GM12878 (cell line): ENCODE measurements around the gene MAD2L1BP. TPM values are rescaled to one million over a fixed set of nuclear protein-coding genes. Genes with fewer than 3 reads are reported as not detected.

ENCODE experiments used
- ATAC-seq: fragments of 200-7000 bp; cut with Tn5 transposase; 3 replicates; pipeline ENCODE4 v1.9.1; 2020; ENCODE audit warnings: mild to moderate bottlenecking, moderate library complexity
- Bru-seq: library from RNA; stranded (reverse); fragments of 400-500 nt; gene quantifications from one replicate; lab custom pipeline; 2021; lab: Mats Ljungman, UMichigan
- BruChase-seq, 2 experiments: library from RNA; stranded (reverse); fragments of 400-500 nt; gene quantifications; one replicate each; lab custom pipeline; 2021; lab: Mats Ljungman, UMichigan
- BruUV-seq: library from RNA; stranded (reverse); fragments of 400-500 nt; replicated peaks from 2 replicates; lab custom pipeline; 2021; lab: Mats Ljungman, UMichigan
- CTCF ChIA-PET: fragments of 300-600 bp; sonication (Branson Sonifier 250); formaldehyde crosslinking; extraction: SDS; loops from one replicate; lab custom pipeline; 2021; ENCODE audit warnings: inconsistent platforms; lab: Yijun Ruan, JAX
- POLR2A ChIA-PET: fragments of 350-600 bp; formaldehyde crosslinking; extraction: SDS; loops from one replicate; lab custom pipeline; 2021; ENCODE audit warnings: inconsistent platforms; lab: Charles Lee
- RAD21 ChIA-PET: fragments of 300-600 bp; sonication (Branson Sonifier 250); formaldehyde crosslinking; loops from one replicate; lab custom pipeline; 2023; ENCODE audit warnings: antibody characterized with exemption; ENCODE audit not compliant: unreplicated experiment; lab: Charles Lee
- SMC1A ChIA-PET: fragments of 300-600 bp; sonication (Branson Sonifier 250); formaldehyde crosslinking; loops from one replicate; lab custom pipeline; 2023; ENCODE audit not compliant: unreplicated experiment, uncharacterized antibody; lab: Charles Lee
- DNase-seq: peaks from one replicate; pipeline ENCODE4 v3.0.0-alpha.2; 2011; ENCODE audit warnings: low read depth, low spot score
- FAIRE-seq: peaks from 3 replicates; lab custom pipeline; 2011; peaks lifted over from hg19 to GRCh38; lab: Jason Lieb, UNC
- H2AFZ ChIP-seq: 2 replicates; pipeline ENCODE4 v1.6.0; 2011; ENCODE audit warnings: low read depth, low read length, control low read depth; ENCODE audit not compliant: control insufficient read depth
- H3K27ac ChIP-seq: 2 replicates; pipeline ENCODE4 v1.5.1; 2011; ENCODE audit warnings: control low read depth; ENCODE audit not compliant: control insufficient read depth, insufficient read depth
- H3K27me3 ChIP-seq, 2 experiments: replicated peaks in 1 of 2; 2 replicates each; pipeline versions ENCODE4 v1.6.0 to v1.6.1; 2011; ENCODE audit warnings: low read length in 1 of 2; ENCODE audit not compliant: control insufficient read depth in 2 of 2, insufficient read depth in 2 of 2
- H3K36me3 ChIP-seq, 2 experiments: 2 replicates each; pipeline ENCODE4 v1.5.1; 2011; ENCODE audit warnings: low read length in 1 of 2; ENCODE audit not compliant: control insufficient read depth in 2 of 2, insufficient read depth in 2 of 2
- H3K4me1 ChIP-seq: 2 replicates; pipeline ENCODE4 v1.6.1; 2011; ENCODE audit warnings: mild to moderate bottlenecking, low read length, moderate library complexity, mixed read lengths; ENCODE audit not compliant: control insufficient read depth, insufficient read depth
- H3K4me2 ChIP-seq: 2 replicates; pipeline ENCODE4 v1.6.0; 2011; ENCODE audit warnings: control low read depth; ENCODE audit not compliant: control insufficient read depth, insufficient read depth
- H3K4me3 ChIP-seq: fragments of 200-600 bp; sonication (generic); 2 replicates; pipeline ENCODE4 v1.5.1; 2016
- H3K79me2 ChIP-seq: 2 replicates; pipeline ENCODE4 v1.6.0; 2011; ENCODE audit warnings: low read length; ENCODE audit not compliant: control insufficient read depth, insufficient read depth
- H3K9ac ChIP-seq: 2 replicates; pipeline ENCODE4 v1.8.0; 2011; ENCODE audit warnings: low read length, control low read depth, mixed read lengths; ENCODE audit not compliant: control insufficient read depth, insufficient read depth
- H3K9me3 ChIP-seq: replicated peaks from 3 replicates; pipeline ENCODE4 v1.5.1; 2011; ENCODE audit warnings: mild to moderate bottlenecking, low read length; ENCODE audit not compliant: control insufficient read depth, insufficient read depth
- H4K20me1 ChIP-seq: 2 replicates; pipeline ENCODE4 v1.6.0; 2011; ENCODE audit not compliant: control insufficient read depth, insufficient read depth
- EP300 ChIP-seq, 2 experiments: fragments of 150-350 bp in 1 of 2; IDR thresholded peaks; 2 replicates each; pipeline ENCODE4 v1.6.1; 2011 to 2012; ENCODE audit warnings: low read depth in 2 of 2, low read length in 2 of 2, borderline replicate concordance in 1 of 2, improper control_type of control experiment in 1 of 2, inconsistent platforms in 1 of 2; ENCODE audit not compliant: control insufficient read depth in 1 of 2
- EZH2 ChIP-seq: IDR thresholded peaks from 2 replicates; pipeline ENCODE4 v1.6.1; 2012; ENCODE audit warnings: low read depth, mild to moderate bottlenecking, control low read depth, inconsistent platforms, low read length, borderline replicate concordance; ENCODE audit not compliant: control insufficient read depth
- IKZF2 ChIP-seq, 2 experiments: fragments of 450-650 bp; IDR thresholded peaks; 2 replicates each; pipeline ENCODE4 v1.6.1; 2017; ENCODE audit warnings: mild to moderate bottlenecking in 2 of 2, moderate library complexity in 2 of 2
- PML ChIP-seq: IDR thresholded peaks from 2 replicates; pipeline ENCODE4 v1.6.1; 2012; ENCODE audit warnings: low read length, inconsistent platforms
- RBBP5 ChIP-seq: fragments of 200-600 bp; sonication (generic); conservative IDR thresholded peaks from 2 replicates; pipeline ENCODE4 v1.6.1; 2016
- WGBS: methylation state at CpG from one replicate; pipeline ENCODE4 v1.1.6; 2016; ENCODE audit warnings: low lambda C conversion rate; ENCODE audit not compliant: insufficient replicate concordance, insufficient coverage; ENCODE audit errors: missing lambda C conversion rate; 5-methylcytosine and 5-hydroxymethylcytosine counted together
- in situ Hi-C: fragments of 300-500 bp; cut with MboI; formaldehyde crosslinking; loops from 9 replicates; pipeline ENCODE4 v1.14.3; 2018; ENCODE audit warnings: mixed read lengths
- intact Hi-C: fragments of 100-400 bp; cut with micrococcal nuclease; formaldehyde crosslinking; loops from one replicate; pipeline ENCODE4 v1.14.2; 2022; ENCODE audit not compliant: unreplicated experiment
- long read RNA-seq, 2 experiments: library from polyadenylated mRNA; unstranded; transcript quantifications; one replicate each; pipeline ENCODE4 v2.0.0, GENCODE V29; 2019 to 2020
- polyA minus RNA-seq, 3 experiments: library from RNA; depleted of rRNA, polyadenylated mRNA; stranded (reverse); fragments of >200 nt; gene quantifications; 2 replicates each; pipeline ENCODE4 v1.2.3, GENCODE V29; 2011
- polyA plus RNA-seq, 11 experiments: library from polyadenylated mRNA; depleted of rRNA in 4 of 11; unstranded in 6 of 11; stranded (reverse) in 5 of 11; fragments of >200 nt; fragmentation: Nextera tagmentation in 4 of 11; fragmentation: Illumina TruSeq in 1 of 11; extraction: Ambion mirVana in 4 of 11; extraction: Trizol in 1 of 11; gene quantifications; 1 replicate in 1 of 11; 2 replicates in 10 of 11; pipeline versions ENCODE4 v1.2.1 to v1.2.3, GENCODE V29; 2011 to 2016; ENCODE audit warnings: inconsistent platforms in 2 of 11, missing spikeins in 2 of 11, low read depth in 1 of 11
- total RNA-seq, 4 experiments: library from RNA; depleted of rRNA in 3 of 4; stranded (reverse); fragments of >200 nt in 3 of 4; fragmentation: Illumina TruSeq in 1 of 4; extraction: Trizol in 1 of 4; gene quantifications; 2 replicates each; pipeline versions ENCODE4 v1.2.1 to v1.2.3, GENCODE V29; 2013 to 2021
- TF ChIP-seq, protein P1 (sequence below): fragments of 450-650 bp; conservative IDR thresholded peaks from 2 replicates; pipeline ENCODE4 v1.6.1; 2017; ENCODE audit warnings: mild to moderate bottlenecking, moderate library complexity
- TF ChIP-seq, protein P2 (sequence below): fragments of 450-650 bp; IDR thresholded peaks from 2 replicates; pipeline ENCODE4 v1.6.1; 2017; ENCODE audit warnings: antibody characterized with exemption, mild to moderate bottlenecking, moderate library complexity
- TF ChIP-seq, protein P3 (sequence below): IDR thresholded peaks from 2 replicates; pipeline ENCODE4 v1.6.1; 2012; ENCODE audit warnings: low read depth, low read length, improper control_type of control experiment

MAD2L1BP gene, protein sequence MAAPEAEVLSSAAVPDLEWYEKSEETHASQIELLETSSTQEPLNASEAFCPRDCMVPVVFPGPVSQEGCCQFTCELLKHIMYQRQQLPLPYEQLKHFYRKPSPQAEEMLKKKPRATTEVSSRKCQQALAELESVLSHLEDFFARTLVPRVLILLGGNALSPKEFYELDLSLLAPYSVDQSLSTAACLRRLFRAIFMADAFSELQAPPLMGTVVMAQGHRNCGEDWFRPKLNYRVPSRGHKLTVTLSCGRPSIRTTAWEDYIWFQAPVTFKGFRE
- total RNA-seq (2013; cell fraction: nucleolus; rRNA removed): 25.1 and 35.1 TPM in 2 replicates
- total RNA-seq (2014; rRNA removed) (50.2 and 52.5 TPM in 2 replicates), total RNA-seq (2014; rRNA removed; fragmentation: Illumina TruSeq; extraction: Trizol) (37.4 and 43.8 TPM in 2 replicates), total RNA-seq (2021) (33.6 and 39.2 TPM in 2 replicates), polyA plus RNA-seq (2011; rRNA removed) (53.1 and 69.4 TPM in 2 replicates), polyA plus RNA-seq (2014; fragmentation: Illumina TruSeq; extraction: Trizol) (51.4 and 61.2 TPM in 2 replicates), polyA plus RNA-seq (2014; fragmentation: Nextera tagmentation; extraction: Ambion mirVana) (100 to 1,000 TPM in 1 of 2 experiments, 10 to 100 TPM in 1; 96.4 to 155 TPM), polyA plus RNA-seq (2014; rRNA removed) (49.1 and 50.1 TPM in 2 replicates), polyA plus RNA-seq (2016; fragmentation: Nextera tagmentation; extraction: Ambion mirVana) (10 to 100 TPM; 59.3 to 61.6 TPM), polyA minus RNA-seq (2011; rRNA and poly(A)+ RNA removed) (52.7 and 82.4 TPM in 2 replicates), Bru-seq, nascent RNA (percentile 71 among the genes with signal in this experiment), BruChase-seq, experiment 1, labeled RNA remaining after a 6-hour chase (percentile 63 among the genes with signal in this experiment), BruChase-seq, experiment 2, labeled RNA remaining after a 2-hour chase (percentile 74 among the genes with signal in this experiment)
- polyA plus RNA-seq (2011; ENCODE audit: low read depth): 26.0 TPM
- polyA plus RNA-seq (2011; cell fraction: cytosol; rRNA removed): 96.6 and 115 TPM in 2 replicates
- polyA plus RNA-seq (2011; cell fraction: nucleus; rRNA removed): 43.7 and 45.4 TPM in 2 replicates
- 22.6 and 29.3 TPM in 2 replicates for polyA plus RNA-seq (2012)
- 17.9 and 18.9 TPM in 2 replicates for polyA minus RNA-seq (2011; cell fraction: cytosol; rRNA and poly(A)+ RNA removed)
- polyA minus RNA-seq (2011; cell fraction: nucleus; rRNA and poly(A)+ RNA removed): 13.3 and 17.3 TPM in 2 replicates
- long read RNA-seq, experiment 1, transcript MAD2L1BP-201 (3 exons, 1,301 nt): major isoform, 42 of 48 reads
- long read RNA-seq, experiment 1, partial matches to known transcripts: 2 of 48 reads
- long read RNA-seq, experiment 1, other reads (novel, unspliced or antisense): 4 of 48 reads
- long read RNA-seq, experiment 2, transcript MAD2L1BP-201 (3 exons, 1,301 nt): major isoform, 335 of 345 reads
- long read RNA-seq, experiment 2, partial matches to known transcripts: 0 of 345 reads
- long read RNA-seq, experiment 2, other reads (novel, unspliced or antisense): 7 of 345 reads

DNA sequence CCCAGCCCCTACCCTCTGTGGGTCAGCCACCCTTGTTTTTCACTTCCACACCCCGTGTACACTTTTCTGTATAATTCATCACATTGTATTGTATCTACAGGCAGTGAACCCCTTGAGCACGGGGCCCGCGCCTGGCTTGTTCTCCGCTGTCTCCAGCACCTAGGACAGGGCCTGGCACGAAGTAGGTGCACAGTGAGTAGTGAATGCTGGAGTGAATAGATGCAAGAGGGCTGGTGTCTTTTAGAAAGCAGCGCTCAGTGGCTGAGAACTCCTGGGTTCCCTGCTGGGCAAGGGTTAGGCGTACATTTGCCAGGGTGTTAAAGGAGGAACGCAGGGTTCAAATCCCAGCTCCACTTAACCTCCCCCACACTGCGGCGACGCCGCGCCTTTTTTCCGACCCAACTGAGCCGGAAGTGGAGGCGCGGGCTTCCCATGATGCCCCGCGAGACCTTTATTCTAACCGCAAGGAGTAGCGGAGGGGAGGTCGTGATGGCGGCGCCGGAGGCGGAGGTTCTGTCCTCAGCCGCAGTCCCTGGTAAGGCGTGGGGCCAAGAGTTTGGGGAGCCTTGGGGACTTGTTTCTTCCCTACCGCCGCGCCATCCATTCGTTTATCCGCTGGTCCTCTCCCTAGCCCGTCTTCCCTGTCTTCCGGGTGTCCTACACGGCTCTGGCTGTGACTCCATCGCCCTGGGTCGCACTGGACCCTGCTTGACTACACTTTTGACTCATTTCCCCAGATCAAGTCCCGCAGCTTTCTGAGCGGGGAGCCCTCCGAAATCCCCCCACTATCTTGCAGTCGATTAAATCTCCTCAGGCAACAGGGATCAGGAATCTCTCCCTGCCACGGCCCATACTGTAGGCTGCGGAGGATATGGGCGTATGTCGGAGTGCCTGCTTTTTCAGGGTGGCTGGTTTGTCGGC, at the start of gene MAD2L1BP:
TSS of gene MAD2L1BP (plus strand) at position 454 of the 921 bp plus-strand sequence. CDS start at position 490, 36 bp downstream.
- ATAC-seq (peak; percentile 91), FAIRE-seq (peak; percentile 73), DNase-seq (peak; percentile 33)
- CTCF ChIA-PET: interaction anchor here (0.9 to 1.8 kb wide), 7 partner anchors 27 to 443 kb away, joined by 3 to 6 read pairs (median 4); no protein-coding TSS in a partner anchor
- no peaks in the 10 kb centered on the region for H3K27me3 ChIP-seq
- intact Hi-C loops: no loop called here
- H3K9me3 ChIP-seq: no peaks in the 10 kb centered on the region
- 2% methylated on average over 48 of the region's 48 CpGs for WGBS
- POLR2A ChIA-PET: interaction anchor here (0.5 to 2.1 kb wide), 6 partner anchors 9 to 462 kb away, joined by 3 to 8 read pairs (median 4); partner anchors contain the start of genes MRPS18A and RSPH9
- peak within 1 kb of the TSS; percentile 93 for H3K9ac ChIP-seq
- H4K20me1 ChIP-seq: no peaks in the 10 kb centered on the region
- BruUV-seq: no TSS peak
- RAD21 ChIA-PET: interaction anchor here (1.0 to 2.4 kb wide), 2 partner anchors 31 to 70 kb away, joined by 3 to 8 read pairs; no protein-coding TSS in a partner anchor
- H3K79me2 ChIP-seq: peaks cover 30% of the 10 kb centered on the region
- peak within 1 kb of the TSS; percentile 100 for H3K4me3 ChIP-seq
- peak within 1 kb of the TSS; percentile 87 for H3K27ac ChIP-seq
- H3K4me1 ChIP-seq: peaks cover 9% of the 10 kb centered on the region
- in situ Hi-C loops: no loop called here
- SMC1A ChIA-PET: interaction anchor here (0.8 to 1.6 kb wide), 4 partner anchors 8 to 79 kb away, joined by 3 to 7 read pairs (median 3); no protein-coding TSS in a partner anchor
- peak within 1 kb of the TSS; percentile 95 for H2AFZ ChIP-seq
- peak within 1 kb of the TSS; percentile 75 for H3K4me2 ChIP-seq
- H3K36me3 ChIP-seq: peaks cover 5 to 6% of the 10 kb centered on the region in 2 experiments; a peak in 3 of 4 replicates
- TF ChIP-seq EP300 (IDR thresholded peaks at IDR 0.05; ENCODE audit: borderline replicate concordance in 1 of 2, control insufficient read depth in 1 of 2, low read depth in 2 of 2, low read length in 2 of 2) (no peak), EZH2 (no peak), RBBP5 (no peak), IKZF2 (IDR thresholded peaks at IDR 0.05) (peak; percentile 75 to 76), PML (peak; percentile 78; the same call in 1 of the 2 replicates)
- TF ChIP-seq, protein P1, sequence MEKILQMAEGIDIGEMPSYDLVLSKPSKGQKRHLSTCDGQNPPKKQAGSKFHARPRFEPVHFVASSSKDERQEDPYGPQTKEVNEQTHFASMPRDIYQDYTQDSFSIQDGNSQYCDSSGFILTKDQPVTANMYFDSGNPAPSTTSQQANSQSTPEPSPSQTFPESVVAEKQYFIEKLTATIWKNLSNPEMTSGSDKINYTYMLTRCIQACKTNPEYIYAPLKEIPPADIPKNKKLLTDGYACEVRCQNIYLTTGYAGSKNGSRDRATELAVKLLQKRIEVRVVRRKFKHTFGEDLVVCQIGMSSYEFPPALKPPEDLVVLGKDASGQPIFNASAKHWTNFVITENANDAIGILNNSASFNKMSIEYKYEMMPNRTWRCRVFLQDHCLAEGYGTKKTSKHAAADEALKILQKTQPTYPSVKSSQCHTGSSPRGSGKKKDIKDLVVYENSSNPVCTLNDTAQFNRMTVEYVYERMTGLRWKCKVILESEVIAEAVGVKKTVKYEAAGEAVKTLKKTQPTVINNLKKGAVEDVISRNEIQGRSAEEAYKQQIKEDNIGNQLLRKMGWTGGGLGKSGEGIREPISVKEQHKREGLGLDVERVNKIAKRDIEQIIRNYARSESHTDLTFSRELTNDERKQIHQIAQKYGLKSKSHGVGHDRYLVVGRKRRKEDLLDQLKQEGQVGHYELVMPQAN: peak; percentile 85
- TF ChIP-seq, protein P2, sequence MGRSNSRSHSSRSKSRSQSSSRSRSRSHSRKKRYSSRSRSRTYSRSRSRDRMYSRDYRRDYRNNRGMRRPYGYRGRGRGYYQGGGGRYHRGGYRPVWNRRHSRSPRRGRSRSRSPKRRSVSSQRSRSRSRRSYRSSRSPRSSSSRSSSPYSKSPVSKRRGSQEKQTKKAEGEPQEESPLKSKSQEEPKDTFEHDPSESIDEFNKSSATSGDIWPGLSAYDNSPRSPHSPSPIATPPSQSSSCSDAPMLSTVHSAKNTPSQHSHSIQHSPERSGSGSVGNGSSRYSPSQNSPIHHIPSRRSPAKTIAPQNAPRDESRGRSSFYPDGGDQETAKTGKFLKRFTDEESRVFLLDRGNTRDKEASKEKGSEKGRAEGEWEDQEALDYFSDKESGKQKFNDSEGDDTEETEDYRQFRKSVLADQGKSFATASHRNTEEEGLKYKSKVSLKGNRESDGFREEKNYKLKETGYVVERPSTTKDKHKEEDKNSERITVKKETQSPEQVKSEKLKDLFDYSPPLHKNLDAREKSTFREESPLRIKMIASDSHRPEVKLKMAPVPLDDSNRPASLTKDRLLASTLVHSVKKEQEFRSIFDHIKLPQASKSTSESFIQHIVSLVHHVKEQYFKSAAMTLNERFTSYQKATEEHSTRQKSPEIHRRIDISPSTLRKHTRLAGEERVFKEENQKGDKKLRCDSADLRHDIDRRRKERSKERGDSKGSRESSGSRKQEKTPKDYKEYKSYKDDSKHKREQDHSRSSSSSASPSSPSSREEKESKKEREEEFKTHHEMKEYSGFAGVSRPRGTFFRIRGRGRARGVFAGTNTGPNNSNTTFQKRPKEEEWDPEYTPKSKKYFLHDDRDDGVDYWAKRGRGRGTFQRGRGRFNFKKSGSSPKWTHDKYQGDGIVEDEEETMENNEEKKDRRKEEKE: no peak
- TF ChIP-seq, protein P3, sequence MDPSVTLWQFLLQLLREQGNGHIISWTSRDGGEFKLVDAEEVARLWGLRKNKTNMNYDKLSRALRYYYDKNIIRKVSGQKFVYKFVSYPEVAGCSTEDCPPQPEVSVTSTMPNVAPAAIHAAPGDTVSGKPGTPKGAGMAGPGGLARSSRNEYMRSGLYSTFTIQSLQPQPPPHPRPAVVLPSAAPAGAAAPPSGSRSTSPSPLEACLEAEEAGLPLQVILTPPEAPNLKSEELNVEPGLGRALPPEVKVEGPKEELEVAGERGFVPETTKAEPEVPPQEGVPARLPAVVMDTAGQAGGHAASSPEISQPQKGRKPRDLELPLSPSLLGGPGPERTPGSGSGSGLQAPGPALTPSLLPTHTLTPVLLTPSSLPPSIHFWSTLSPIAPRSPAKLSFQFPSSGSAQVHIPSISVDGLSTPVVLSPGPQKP: peak; percentile 87
